GM21360 (cell line): ENCODE measurements around the gene GRM3.

Experiments
- ATAC-seq: cut with Tn5 transposase; IDR thresholded peaks from one replicate; pipeline ENCODE4 v1.9.1; 2021; ENCODE audit warnings: mild to moderate bottlenecking, moderate library complexity; ENCODE audit not compliant: unreplicated experiment

Gene GRM3

DNA sequence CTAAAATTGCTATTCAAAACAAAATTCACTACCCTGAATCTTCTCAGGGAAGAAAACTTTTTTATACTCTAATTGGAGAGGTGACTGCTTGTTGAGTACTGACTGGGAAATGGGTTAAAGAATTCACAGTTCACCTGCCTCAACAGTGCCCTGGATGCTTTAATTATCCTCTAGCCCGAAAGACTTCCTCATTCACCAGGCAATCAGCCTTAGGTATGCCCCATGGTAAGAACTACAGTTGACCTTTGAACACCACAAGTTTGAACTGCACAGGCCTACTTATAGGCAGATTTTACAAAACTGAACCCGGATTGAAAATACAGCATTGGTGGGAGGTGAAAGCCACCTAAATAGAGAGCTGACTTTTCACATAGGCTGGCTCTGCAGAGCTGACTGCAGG is 240.4 kb downstream of the GRM3 start:
- ATAC-seq: no peak

DNA sequence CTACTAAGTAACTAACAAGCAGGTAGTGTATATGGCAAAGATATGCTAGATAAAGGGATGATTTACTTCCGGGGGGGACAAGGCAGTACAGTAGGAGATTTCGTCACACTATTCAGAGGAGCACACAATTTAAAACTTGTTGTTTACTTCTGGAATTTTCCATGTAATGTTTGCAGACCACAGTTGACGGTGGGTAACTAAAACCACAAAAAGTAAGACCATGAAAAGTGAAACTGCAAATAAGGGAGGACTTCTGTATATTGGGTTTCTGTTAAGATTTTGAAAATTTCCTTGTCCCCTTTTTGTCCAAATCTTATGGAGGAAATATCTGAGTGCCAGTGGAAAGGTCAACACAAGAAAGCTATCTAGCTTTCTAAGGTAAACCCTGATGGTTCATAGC is 245.8 kb downstream of the GRM3 start:
- no peak for ATAC-seq

DNA sequence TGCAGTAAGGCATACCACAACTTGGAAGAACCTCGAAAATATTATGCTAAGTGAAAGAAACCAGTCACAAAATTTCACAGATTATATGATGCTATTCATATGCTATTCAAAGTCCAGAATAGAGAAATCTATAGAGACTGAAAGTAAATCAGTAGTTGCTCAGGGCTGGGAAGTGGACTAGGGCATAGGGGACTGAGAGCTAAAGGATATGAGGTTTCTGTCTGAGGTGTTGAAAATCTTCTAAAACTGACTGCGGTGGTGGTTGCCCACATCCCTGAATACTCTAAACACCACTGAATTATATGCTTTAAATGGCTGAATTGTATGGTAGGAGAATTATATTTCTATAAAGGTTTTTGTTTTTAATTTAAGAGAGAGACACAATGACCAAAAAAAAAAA is 254.5 kb downstream of the GRM3 start:
- ATAC-seq: no peak

DNA sequence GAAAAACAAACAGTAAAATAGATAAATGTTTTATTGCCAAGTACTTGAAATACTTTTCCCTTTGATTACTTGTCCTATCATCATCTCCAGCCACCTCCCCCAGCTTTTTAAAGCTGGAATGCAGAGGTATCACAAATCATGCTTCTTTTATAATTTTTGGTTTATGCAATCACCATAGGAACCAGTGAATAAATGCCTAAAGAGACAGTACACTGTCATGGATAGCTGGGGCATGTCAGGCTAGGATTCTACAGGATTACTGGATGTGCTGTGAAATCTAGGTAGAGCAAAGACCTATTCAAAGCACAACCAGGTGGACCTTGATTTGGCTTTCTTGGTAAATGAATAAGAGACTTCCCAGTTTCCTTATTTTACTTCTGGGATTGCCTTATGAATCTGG is 257.2 kb downstream of the GRM3 start:
- no peak for ATAC-seq

DNA sequence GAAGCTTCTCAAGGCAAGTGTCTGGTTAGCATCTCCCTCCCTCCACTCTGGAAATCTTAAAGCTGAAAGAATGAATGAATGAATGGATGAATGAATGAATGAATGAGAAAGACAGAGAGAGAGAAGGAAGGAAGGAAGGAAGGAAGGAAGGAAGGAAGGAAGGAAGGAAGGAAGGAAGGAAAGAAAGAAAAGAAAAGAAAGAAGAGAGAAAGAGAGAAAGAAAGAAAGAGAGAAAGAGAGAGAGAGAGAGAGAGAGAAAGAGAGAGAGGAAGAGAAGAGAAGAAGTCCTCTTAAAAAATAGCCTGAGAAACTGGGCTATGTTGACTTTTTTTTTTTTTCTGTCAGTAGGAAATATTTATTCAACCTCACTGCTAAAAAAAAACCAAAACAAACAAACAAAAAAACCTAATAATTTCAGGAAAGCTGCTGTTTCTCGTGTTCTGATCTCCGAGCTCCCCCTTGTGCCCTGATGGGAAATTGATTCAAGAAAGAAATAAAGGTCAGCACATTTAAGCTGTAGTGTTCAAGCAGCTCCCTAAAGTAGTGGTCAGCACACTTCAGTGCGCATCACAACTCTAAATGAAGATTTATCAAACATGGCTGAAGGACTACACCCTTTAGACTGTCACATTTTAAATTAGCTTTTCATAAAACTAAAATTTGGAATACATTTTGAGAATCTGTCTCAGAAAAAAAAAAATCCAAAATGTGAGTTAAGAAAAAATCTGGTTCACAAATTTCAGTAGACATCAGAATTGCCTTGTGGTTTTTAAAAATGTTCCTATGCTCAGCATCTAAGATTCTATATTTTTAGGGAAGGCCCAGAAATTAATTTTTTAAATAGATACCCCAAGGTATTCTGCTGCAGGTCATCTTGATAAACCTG is 261.5 kb downstream of the GRM3 start:
- no peak for ATAC-seq

DNA sequence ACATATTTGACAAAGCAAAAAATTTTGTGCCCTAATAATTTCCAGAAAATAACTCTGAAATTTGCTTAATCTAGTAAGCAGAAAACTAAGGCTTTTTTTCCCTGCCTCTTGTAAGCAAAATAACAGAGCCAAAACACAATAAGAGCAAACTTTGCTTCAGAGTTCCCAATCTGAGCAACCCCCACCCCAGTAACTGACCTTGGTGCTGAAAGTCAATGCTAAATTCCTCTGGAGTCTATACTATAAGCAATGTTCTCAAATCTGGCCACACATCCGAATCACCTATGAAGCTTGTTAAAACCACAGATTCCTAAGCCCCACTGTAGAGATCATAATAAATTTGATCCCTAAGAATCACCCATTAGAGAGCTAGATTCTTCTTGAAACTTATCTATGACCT is 265.2 kb downstream of the GRM3 start:
- ATAC-seq: no peak

DNA sequence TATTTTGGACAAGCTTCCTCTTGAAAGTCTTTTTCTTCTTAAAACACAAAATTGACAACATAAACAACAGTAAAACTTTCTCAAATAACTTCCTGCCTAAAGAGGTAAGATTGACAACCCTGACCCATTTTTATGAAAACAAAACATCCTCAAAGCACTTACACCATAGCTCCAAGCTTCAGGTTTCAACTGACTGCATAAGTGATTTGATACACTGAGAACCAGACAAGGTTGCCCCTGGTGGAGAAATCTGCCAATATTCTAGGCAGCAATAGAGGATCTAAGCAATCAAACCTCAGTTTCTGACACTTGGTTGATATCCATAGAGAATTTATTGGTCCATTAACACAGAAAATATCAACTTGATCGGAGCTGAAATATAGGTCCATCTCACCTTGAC is 267.9 kb downstream of the GRM3 start:
- ATAC-seq: no peak

DNA sequence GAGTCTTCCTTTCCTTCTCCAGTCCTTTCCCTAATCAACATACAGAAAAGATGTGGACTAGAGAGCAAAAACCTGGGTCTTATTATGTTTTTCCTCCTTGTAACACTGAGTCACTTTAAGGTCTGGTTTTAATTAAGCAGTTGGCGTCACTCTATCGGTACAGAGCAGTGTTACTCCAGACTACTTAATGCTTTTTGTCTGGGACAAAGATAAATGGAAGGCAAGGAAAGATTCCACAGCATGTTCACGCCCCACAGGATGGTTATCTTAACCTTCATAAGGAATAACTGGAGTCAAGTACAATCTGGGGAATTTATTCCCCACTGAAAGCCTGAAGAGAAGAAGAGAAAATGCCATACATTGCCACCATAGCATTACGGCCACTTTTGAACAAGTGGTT is 270.0 kb downstream of the GRM3 start:
- no peak for ATAC-seq
